PFSK-1 (cell line): ENCODE measurements around the gene HDAC4.

Experiments
- FOXP2 ChIP-seq: optimal IDR thresholded peaks from 2 replicates; pipeline ENCODE3; 2011; ENCODE audit warnings: borderline replicate concordance, control low read depth, inconsistent platforms; ENCODE audit not compliant: insufficient read depth; ENCODE audit errors: extremely low read length, extremely low read depth
- POLR2AphosphoS5 ChIP-seq: IDR thresholded peaks from 2 replicates; pipeline ENCODE4 v1.6.1; 2012; ENCODE audit warnings: low read depth, mild to moderate bottlenecking, control low read depth, low read length, moderate library complexity
- SIN3A ChIP-seq: IDR thresholded peaks from 2 replicates; pipeline ENCODE4 v1.6.1; 2012; ENCODE audit warnings: mild to moderate bottlenecking, low read length, moderate library complexity, borderline replicate concordance; ENCODE audit not compliant: insufficient read depth
- TAF1 ChIP-seq: IDR thresholded peaks from 2 replicates; pipeline ENCODE4 v1.6.1; 2012; ENCODE audit warnings: low read length, control low read depth, borderline replicate concordance; ENCODE audit not compliant: insufficient read depth
- TF ChIP-seq, protein P1 (sequence below), 2 experiments: IDR thresholded peaks; 2 replicates each; pipeline versions ENCODE4 v1.6.1 to v1.8.0; 2011 to 2012; ENCODE audit warnings: low read depth in 2 of 2, low read length in 2 of 2, control low read depth in 1 of 2, inconsistent platforms in 1 of 2, mild to moderate bottlenecking in 1 of 2, moderate library complexity in 1 of 2; ENCODE audit not compliant: insufficient read depth in 1 of 2

Gene HDAC4

DNA sequence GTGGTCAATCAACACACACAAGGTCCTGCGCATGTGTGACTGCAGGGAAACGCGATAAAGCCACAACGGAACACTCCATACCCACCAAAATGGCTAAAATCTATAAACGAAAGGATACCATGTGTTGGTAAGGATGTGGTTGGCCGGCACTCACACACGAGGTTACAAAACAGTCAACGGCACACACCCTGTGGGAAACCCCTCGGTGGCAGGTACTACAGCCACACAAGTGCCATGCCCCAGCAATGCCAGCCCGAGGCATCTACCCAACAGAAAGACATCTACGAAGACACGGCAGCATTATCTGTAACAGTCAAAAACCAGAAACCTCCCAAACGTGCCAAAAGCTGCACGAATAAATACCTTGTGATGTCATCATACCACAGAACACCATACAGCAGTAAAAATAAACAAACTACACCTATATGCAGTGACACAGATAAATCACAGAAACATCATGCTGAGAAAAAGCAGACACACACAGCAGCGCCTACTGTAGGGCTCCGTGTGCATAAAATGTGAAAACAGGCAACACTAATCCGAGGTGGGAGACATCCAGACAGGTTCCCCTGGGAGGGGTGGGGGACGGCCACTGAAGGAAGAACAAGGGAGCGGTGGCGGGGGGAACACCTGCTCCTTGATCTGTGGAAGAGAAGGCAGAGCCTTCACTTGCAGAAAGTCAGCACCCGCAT, 36.7 kb downstream of the HDAC4 start:
- no peak for TF ChIP-seq FOXP2
- TF ChIP-seq POLR2AphosphoS5: no peak
- TF ChIP-seq SIN3A: no peak
- TF ChIP-seq TAF1: no peak
- TF ChIP-seq, protein P1, sequence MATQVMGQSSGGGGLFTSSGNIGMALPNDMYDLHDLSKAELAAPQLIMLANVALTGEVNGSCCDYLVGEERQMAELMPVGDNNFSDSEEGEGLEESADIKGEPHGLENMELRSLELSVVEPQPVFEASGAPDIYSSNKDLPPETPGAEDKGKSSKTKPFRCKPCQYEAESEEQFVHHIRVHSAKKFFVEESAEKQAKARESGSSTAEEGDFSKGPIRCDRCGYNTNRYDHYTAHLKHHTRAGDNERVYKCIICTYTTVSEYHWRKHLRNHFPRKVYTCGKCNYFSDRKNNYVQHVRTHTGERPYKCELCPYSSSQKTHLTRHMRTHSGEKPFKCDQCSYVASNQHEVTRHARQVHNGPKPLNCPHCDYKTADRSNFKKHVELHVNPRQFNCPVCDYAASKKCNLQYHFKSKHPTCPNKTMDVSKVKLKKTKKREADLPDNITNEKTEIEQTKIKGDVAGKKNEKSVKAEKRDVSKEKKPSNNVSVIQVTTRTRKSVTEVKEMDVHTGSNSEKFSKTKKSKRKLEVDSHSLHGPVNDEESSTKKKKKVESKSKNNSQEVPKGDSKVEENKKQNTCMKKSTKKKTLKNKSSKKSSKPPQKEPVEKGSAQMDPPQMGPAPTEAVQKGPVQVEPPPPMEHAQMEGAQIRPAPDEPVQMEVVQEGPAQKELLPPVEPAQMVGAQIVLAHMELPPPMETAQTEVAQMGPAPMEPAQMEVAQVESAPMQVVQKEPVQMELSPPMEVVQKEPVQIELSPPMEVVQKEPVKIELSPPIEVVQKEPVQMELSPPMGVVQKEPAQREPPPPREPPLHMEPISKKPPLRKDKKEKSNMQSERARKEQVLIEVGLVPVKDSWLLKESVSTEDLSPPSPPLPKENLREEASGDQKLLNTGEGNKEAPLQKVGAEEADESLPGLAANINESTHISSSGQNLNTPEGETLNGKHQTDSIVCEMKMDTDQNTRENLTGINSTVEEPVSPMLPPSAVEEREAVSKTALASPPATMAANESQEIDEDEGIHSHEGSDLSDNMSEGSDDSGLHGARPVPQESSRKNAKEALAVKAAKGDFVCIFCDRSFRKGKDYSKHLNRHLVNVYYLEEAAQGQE (IDR thresholded peaks at IDR 0.05; ENCODE audit: insufficient read depth in 1 of 2, low read depth in 2 of 2, low read length in 2 of 2): no peak

DNA sequence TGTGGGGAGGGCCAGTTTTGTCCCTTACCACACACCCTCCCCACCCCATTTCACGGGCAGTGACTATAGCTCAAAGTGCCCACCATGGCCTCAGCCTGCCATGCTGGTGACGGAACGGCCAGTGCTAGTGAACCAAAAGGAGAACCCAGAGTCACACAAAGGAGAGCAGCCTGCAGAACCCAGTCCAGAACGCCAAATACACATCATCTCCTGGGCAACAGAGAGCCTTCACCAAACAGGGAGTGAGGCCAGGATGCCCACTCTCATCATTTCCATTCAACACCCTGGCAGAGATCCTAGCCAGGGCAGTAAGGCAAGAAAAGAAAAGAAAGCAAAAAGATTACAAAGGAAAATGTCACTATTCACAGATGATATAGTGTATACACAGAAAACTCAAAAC, 38.3 kb downstream of the HDAC4 start:
- TF ChIP-seq SIN3A: no peak
- TF ChIP-seq TAF1: no peak
- no peak for TF ChIP-seq FOXP2
- TF ChIP-seq POLR2AphosphoS5: no peak
- TF ChIP-seq, protein P1 (IDR thresholded peaks at IDR 0.05; ENCODE audit: insufficient read depth in 1 of 2, low read depth in 2 of 2, low read length in 2 of 2): no peak

DNA sequence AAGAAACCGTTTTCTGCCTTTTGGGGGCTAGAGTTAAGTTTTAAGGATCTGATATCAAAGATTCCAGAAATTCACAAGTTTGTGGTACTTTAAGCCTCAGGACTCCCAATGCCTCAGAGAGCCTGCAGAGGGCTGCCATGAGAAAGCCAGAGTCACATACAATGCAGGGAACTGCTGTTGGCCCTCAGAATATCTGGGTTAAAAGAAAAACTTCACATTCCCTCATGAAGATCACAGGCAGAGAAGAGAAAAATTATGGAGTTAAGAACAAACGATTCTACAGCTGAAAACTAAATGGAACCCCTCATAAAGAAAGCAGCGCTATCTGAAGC, 39.5 kb downstream of the HDAC4 start:
- TF ChIP-seq POLR2AphosphoS5 (no peak), TAF1 (no peak), FOXP2 (no peak), SIN3A (no peak)
- TF ChIP-seq, protein P1 (IDR thresholded peaks at IDR 0.05; ENCODE audit: insufficient read depth in 1 of 2, low read depth in 2 of 2, low read length in 2 of 2): no peak

DNA sequence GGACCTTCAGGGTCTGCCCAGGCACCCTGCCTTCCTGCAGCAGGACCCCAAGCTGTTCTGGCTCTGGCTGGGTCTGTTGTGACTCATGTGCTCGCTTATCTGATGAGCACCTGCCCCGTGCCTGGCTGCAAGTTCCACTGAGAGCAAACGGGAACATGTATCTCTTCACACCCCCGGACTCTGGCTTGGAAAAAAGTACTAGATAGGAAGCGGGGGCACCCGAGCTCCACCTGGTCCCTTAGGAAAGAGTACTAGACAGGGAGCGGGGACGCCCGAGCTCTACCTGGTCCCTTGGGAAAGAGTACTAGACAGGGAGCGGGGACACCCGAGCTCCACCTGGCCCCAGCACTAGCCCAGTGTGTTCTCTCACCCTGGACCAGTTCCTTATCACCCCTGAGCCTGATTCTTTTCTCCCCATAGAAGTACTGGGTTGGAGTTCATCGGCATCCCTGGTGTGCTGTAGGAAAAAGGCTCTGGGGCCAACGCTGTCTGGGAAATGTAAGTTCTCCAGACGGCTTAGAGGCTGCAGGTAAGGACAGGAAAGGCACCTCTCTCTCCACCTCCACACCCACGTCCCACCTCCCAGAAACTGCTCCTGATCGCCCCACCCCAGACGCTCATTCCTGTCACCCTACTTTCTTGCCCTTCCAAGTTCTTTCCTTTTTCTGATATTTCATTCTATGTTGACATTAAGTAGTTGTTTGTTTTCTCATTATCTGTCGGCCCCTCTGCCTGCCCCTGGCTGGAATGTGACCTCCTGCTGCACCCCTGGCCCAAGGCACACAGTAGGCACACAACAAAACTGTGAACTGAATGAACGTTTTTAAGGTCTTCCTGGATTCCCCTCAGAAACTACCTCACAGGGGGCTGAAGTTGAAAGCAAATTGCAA, 40.2 kb downstream of the HDAC4 start:
- TF ChIP-seq, protein P1 (IDR thresholded peaks at IDR 0.05; ENCODE audit: insufficient read depth in 1 of 2, low read depth in 2 of 2, low read length in 2 of 2): no peak
- no peak for TF ChIP-seq SIN3A
- TF ChIP-seq FOXP2: no peak
- TF ChIP-seq TAF1: no peak
- TF ChIP-seq POLR2AphosphoS5: no peak
